ENCODE results near the gene ACAA1.
A peak's percentile ranks its signal among the peaks of the same experiment; 100 is the strongest.

Gene ACAA1

GRCh38 chr3:38117163-38117716 lies 19.7 kb downstream of the ACAA1 start:
- TF ChIP-seq, protein P1, sequence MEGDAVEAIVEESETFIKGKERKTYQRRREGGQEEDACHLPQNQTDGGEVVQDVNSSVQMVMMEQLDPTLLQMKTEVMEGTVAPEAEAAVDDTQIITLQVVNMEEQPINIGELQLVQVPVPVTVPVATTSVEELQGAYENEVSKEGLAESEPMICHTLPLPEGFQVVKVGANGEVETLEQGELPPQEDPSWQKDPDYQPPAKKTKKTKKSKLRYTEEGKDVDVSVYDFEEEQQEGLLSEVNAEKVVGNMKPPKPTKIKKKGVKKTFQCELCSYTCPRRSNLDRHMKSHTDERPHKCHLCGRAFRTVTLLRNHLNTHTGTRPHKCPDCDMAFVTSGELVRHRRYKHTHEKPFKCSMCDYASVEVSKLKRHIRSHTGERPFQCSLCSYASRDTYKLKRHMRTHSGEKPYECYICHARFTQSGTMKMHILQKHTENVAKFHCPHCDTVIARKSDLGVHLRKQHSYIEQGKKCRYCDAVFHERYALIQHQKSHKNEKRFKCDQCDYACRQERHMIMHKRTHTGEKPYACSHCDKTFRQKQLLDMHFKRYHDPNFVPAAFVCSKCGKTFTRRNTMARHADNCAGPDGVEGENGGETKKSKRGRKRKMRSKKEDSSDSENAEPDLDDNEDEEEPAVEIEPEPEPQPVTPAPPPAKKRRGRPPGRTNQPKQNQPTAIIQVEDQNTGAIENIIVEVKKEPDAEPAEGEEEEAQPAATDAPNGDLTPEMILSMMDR (IDR thresholded peaks at IDR 0.05): no peak
- H3K4me1 Mint-ChIP-seq: peaks cover 7% of the 10 kb centered on the region
- no peaks in the 10 kb centered on the region for H3K9me3 Mint-ChIP-seq
- no peak overlapping the region for H3K4me3 Mint-ChIP-seq
- peaks cover 9% of the 10 kb centered on the region for H3K36me3 Mint-ChIP-seq (ENCODE audit: low read depth)
- H3K27me3 Mint-ChIP-seq (ENCODE audit: low read depth, poor library complexity): peaks cover 6% of the 10 kb centered on the region
- DNase-seq: no peak
- no peak overlapping the region for H3K27ac Mint-ChIP-seq

DNA sequence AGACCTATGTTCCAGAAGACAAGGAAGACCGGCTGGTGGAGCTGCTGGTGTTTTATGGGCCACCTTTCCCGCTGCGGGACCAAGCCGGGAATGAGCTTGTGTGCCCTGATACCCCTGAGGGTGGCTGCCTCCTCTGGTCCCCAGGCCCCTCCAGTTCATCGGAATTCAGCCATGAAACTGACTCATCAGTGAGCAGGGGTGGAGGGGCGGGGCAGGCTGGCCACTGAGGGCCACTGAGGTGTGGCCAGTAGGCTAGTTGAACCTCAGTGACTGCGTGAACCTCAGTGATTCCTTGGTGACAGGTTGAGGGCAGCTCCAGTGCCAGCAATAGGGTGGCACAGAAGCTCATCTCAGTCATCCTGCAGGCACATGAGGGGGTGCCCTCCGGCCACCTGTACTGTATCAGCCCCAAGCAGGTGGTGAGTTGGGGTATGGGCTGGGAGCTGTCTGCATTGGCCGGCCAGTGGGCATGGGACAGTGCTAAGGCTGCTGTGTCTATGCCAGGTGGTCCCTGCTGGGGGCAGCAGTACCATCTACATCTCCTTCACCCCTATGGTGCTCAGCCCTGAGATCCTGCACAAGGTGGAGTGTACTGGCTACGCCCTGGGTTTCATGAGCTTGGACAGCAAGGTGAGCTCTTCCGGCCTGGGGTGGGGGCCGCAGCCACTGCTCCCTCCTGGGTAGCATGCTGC lies 20.3 kb downstream of the ACAA1 start:
- H3K36me3 Mint-ChIP-seq (ENCODE audit: low read depth): peaks cover 9% of the 10 kb centered on the region
- peaks cover 7% of the 10 kb centered on the region for H3K4me1 Mint-ChIP-seq
- no peak for DNase-seq
- H3K9me3 Mint-ChIP-seq: no peaks in the 10 kb centered on the region
- H3K4me3 Mint-ChIP-seq: no peak overlapping the region
- H3K27me3 Mint-ChIP-seq (ENCODE audit: low read depth, poor library complexity): peaks cover 6% of the 10 kb centered on the region
- TF ChIP-seq, protein P1 (IDR thresholded peaks at IDR 0.05): no peak
- no peak overlapping the region for H3K27ac Mint-ChIP-seq

DNA sequence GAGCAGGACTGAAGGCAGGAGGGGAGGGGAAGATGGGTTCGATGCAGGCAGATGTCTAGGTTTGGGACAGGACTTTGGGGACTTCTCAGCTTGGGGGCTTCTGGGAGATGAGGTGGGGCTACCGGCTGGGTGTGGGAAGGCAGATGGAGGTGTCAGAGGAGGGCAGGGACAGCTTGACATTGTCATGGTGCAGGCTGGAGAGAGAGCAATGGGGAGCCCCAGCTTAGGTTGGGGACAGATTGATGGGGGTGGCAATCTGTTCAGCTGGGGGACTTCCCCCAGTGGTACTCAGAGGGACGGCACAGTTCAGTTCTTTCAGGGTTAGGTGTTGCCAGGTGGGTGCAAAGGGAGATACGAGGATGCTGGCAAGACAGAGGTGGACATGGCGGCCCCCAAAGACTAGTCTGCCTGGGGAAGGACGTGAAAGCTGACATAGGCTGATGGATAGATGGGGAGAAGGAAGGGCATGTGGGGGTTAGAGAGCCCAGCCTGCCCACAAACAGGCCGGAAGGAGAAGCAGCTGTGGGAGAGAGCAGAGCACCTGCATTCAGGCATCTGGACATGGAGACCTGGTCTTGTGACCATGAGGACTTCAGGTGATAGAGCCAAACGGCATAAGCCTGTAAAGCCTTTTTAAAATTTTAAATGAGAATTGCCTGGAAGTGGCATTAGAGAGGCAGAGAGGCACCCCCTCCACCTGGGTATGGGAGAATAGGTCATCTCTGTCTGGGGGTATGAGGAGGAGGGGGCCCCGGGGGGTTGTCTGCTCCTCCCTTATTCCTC lies 21.1 kb downstream of the ACAA1 start:
- peaks cover 9% of the 10 kb centered on the region for H3K36me3 Mint-ChIP-seq (ENCODE audit: low read depth)
- peak overlapping the region; percentile 20 for H3K27ac Mint-ChIP-seq
- TF ChIP-seq, protein P1 (IDR thresholded peaks at IDR 0.05): no peak
- H3K4me3 Mint-ChIP-seq: no peak overlapping the region
- peaks cover 6% of the 10 kb centered on the region for H3K27me3 Mint-ChIP-seq (ENCODE audit: low read depth, poor library complexity)
- no peaks in the 10 kb centered on the region for H3K9me3 Mint-ChIP-seq
- DNase-seq: no peak
- H3K4me1 Mint-ChIP-seq: peaks cover 7% of the 10 kb centered on the region

- peak overlapping the region; percentile 34 for H3K27ac Mint-ChIP-seq
These were observed 21.9 kb downstream of the ACAA1 start for GRCh38 chr3:38114875-38115644.

GRCh38 chr3:38114052-38114874 lies 22.7 kb downstream of the ACAA1 start:
- no peaks in the 10 kb centered on the region for H3K9me3 Mint-ChIP-seq

More at GRCh38 chr3:38114875-38115644, 21.9 kb downstream of the ACAA1 start:
- no peaks in the 10 kb centered on the region for H3K9me3 Mint-ChIP-seq
- no peak for DNase-seq
- no peak overlapping the region for H3K4me3 Mint-ChIP-seq
- peaks cover 6% of the 10 kb centered on the region for H3K27me3 Mint-ChIP-seq (ENCODE audit: low read depth, poor library complexity)
- H3K4me1 Mint-ChIP-seq: peaks cover 7% of the 10 kb centered on the region
- TF ChIP-seq, protein P1 (IDR thresholded peaks at IDR 0.05): no peak
- peaks cover 7% of the 10 kb centered on the region for H3K36me3 Mint-ChIP-seq (ENCODE audit: low read depth)

More at GRCh38 chr3:38114052-38114874, 22.7 kb downstream of the ACAA1 start:
- H3K27me3 Mint-ChIP-seq (ENCODE audit: low read depth, poor library complexity): peaks cover 4% of the 10 kb centered on the region
- TF ChIP-seq, protein P1 (IDR thresholded peaks at IDR 0.05): no peak
- H3K36me3 Mint-ChIP-seq (ENCODE audit: low read depth): peaks cover 5% of the 10 kb centered on the region
- DNase-seq: no peak
- H3K4me1 Mint-ChIP-seq: peaks cover 7% of the 10 kb centered on the region
- H3K4me3 Mint-ChIP-seq: no peak overlapping the region
- no peak overlapping the region for H3K27ac Mint-ChIP-seq

Measured in nephron progenitor cell (in vitro differentiated cells).